Effector CD8-positive, alpha-beta T cell (primary cell): ENCODE results near the gene MTNR1A.

Experiments used
- DNase-seq: peaks from one replicate; lab custom pipeline; 2025; lab: John Stamatoyannopoulos, UW

Gene MTNR1A

DNA sequence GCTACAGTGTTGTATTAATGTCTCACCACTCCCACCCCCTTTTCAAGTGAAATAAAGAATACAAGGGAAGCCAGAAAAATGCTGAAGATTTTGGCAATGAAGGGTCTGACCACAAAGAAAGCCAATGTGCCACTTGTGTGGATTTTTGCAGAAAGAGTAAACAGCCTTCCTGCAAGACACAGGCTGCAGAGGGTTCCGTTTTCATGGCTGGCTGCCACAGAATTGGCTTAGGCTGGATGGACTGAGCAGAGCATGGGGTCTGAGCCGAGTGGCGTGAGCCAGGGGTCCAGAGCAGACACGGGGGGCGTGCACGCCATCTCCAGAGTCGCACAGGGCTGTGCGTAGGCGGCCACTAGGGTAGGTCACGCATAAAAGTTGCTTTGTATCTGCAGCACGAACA lies 69.2 kb downstream of the MTNR1A start:
- no peak for DNase-seq

DNA sequence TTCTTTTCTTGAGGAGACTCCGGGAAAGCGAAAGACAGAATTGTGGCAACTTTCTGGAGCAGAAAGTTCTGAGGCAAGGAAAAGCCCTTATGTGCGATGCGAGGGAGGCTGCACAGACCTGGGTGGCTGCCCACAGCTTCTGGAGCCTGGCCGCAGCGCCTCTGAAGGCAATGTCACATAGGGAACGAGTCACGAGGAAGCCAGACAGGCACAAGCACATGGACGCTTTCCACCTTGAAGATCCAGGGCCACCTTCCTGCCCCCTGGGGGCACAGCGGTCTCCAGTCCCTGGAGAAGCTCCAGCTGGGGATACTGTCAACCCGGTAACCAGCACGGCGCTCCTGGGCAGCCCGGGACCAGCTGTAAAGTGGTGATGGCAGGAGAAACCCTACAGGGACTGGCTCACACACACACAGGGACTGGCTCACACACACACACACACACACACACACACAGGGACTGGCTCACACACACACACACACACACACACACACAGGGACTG lies 69.8 kb downstream of the MTNR1A start:
- no peak for DNase-seq

DNA sequence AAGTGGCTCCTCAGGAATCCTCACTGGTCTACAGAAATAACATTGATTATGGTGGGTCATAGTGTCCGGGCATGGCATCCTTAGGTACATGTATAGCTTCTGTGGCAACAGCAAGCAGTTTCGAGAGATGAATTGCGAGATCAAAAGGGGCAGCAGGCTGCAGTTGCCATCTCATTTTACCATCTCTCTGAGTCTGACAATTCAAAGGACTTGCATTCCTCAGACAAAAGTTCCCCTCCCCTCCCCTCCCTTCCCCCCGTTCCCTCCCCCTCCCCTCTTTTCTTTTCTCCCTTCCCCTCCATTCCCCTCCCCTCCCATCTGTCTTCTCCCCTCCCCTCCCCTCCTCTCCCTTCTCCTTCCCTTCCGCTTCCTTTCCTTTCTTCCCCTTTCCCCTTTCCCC lies 70.2 kb downstream of the MTNR1A start:
- DNase-seq, result no peak

DNA sequence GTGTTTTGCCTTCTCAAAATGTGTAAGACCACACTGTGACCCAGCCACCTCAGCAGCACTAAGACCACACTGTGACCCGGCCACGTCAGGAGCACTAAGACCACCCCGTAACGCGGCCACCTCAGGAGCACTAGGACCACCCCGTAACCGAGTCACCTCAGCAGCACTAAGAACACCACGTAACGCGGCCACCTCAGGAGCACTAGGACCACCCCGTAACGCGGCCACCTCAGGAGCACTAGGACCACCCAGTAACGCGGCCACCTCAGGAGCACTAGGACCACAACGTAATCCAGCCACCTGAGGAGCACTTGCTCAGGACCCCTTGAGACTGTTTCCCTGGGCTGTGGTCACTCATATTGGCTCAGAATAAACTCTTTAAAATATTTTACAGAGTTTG lies 71.7 kb downstream of the MTNR1A start:
- no peak for DNase-seq
